Liver (tissue), 9 donors: Measurements from ENCODE around the gene EHBP1. TPM values are rescaled to one million over a fixed set of nuclear protein-coding genes. Genes with fewer than 3 reads are reported as not detected.

ENCODE experiments used
- DNase-seq: peaks from one replicate; pipeline ENCODE4 v3.0.0-alpha.2; 2017; ENCODE audit warnings: low spot score
- H3K27ac ChIP-seq, 2 donors: one replicate each; pipeline ENCODE4 v1.7.0; 2013; ENCODE audit warnings: inconsistent platforms in 2 of 2, low read length in 2 of 2, control low read depth in 1 of 2, low read depth in 1 of 2, mild to moderate bottlenecking in 1 of 2
- H3K27me3 ChIP-seq, 4 donors: one replicate each; pipeline versions ENCODE4 v1.6.1 to v1.7.0; 2013; ENCODE audit warnings: low read length in 3 of 4, inconsistent platforms in 1 of 4, mild to moderate bottlenecking in 1 of 4, moderate library complexity in 1 of 4; ENCODE audit not compliant: control insufficient read depth in 4 of 4, insufficient read depth in 4 of 4
- H3K36me3 ChIP-seq, 4 donors: one replicate each; pipeline versions ENCODE4 v1.6.1 to v1.7.0; 2013; ENCODE audit warnings: low read length in 3 of 4, mild to moderate bottlenecking in 3 of 4, low read depth in 1 of 4, moderate library complexity in 1 of 4; ENCODE audit not compliant: control insufficient read depth in 4 of 4, insufficient read depth in 3 of 4
- H3K4me1 ChIP-seq, 4 donors: one replicate each; pipeline versions ENCODE4 v1.6.1 to v1.7.0; 2013; ENCODE audit warnings: low read length in 3 of 4, mild to moderate bottlenecking in 3 of 4, moderate library complexity in 1 of 4; ENCODE audit not compliant: control insufficient read depth in 4 of 4, insufficient read depth in 4 of 4
- H3K4me3 ChIP-seq, 3 donors: one replicate each; pipeline versions ENCODE4 v1.6.1 to v1.7.0; 2013; ENCODE audit warnings: low read length in 3 of 3, control low read depth in 1 of 3, low read depth in 1 of 3, mild to moderate bottlenecking in 1 of 3
- H3K9ac ChIP-seq, 2 donors: one replicate each; pipeline ENCODE4 v1.7.0; 2013; ENCODE audit warnings: low read length in 2 of 2, mild to moderate bottlenecking in 2 of 2, moderate library complexity in 2 of 2, control low read depth in 1 of 2, low read depth in 1 of 2
- H3K9me3 ChIP-seq, 4 donors: one replicate each; pipeline versions ENCODE4 v1.6.1 to v1.7.0; 2013; ENCODE audit warnings: low read length in 3 of 4; ENCODE audit not compliant: control insufficient read depth in 4 of 4
- ATF3 ChIP-seq: IDR thresholded peaks from 2 replicates; pipeline ENCODE4 v1.6.1; 2016; ENCODE audit warnings: antibody characterized with exemption
- CTCF ChIP-seq: fragments of 150-350 bp; IDR thresholded peaks from 2 replicates; pipeline ENCODE4 v1.5.1; 2017; ENCODE audit warnings: improper control_type of control experiment, low read depth, low read length; ENCODE audit not compliant: missing input control
- FOXA1 ChIP-seq: IDR thresholded peaks from 2 replicates; pipeline ENCODE4 v1.6.1; 2016; ENCODE audit warnings: antibody characterized with exemption
- FOXA2 ChIP-seq: IDR thresholded peaks from 2 replicates; pipeline ENCODE4 v1.6.1; 2016; ENCODE audit warnings: antibody characterized with exemption
- HNF4A ChIP-seq, 2 donors: conservative IDR thresholded peaks; 2 replicates each; pipeline ENCODE4 v1.6.1; 2016; ENCODE audit warnings: antibody characterized with exemption in 2 of 2, mild to moderate bottlenecking in 2 of 2
- JUND ChIP-seq, 2 donors: IDR thresholded peaks; 2 replicates each; pipeline ENCODE4 v1.6.1; 2016; ENCODE audit warnings: antibody characterized with exemption in 2 of 2
- MAX ChIP-seq: IDR thresholded peaks from 2 replicates; pipeline ENCODE4 v1.6.1; 2016; ENCODE audit warnings: antibody characterized with exemption
- RAD21 ChIP-seq, 2 donors: IDR thresholded peaks; 2 replicates each; pipeline ENCODE4 v1.6.1; 2016; ENCODE audit warnings: antibody characterized with exemption in 2 of 2, mild to moderate bottlenecking in 2 of 2
- REST ChIP-seq: IDR thresholded peaks from 2 replicates; pipeline ENCODE4 v1.6.1; 2016; ENCODE audit warnings: antibody characterized with exemption, mild to moderate bottlenecking
- RXRA ChIP-seq, 2 donors: IDR thresholded peaks; 2 replicates each; pipeline ENCODE4 v1.6.1; 2017 to 2018; ENCODE audit warnings: antibody characterized with exemption in 2 of 2, mild to moderate bottlenecking in 1 of 2
- TAF1 ChIP-seq: conservative IDR thresholded peaks from 2 replicates; pipeline ENCODE4 v1.6.1; 2016; ENCODE audit warnings: antibody characterized with exemption, mild to moderate bottlenecking
- YY1 ChIP-seq: IDR thresholded peaks from 2 replicates; pipeline ENCODE4 v1.6.1; 2016; ENCODE audit warnings: antibody characterized with exemption, mild to moderate bottlenecking
- ZBTB33 ChIP-seq: IDR thresholded peaks from 2 replicates; pipeline ENCODE4 v1.6.1; 2016; ENCODE audit warnings: antibody characterized with exemption
- WGBS: extraction: QIAGEN DNeasy Blood & Tissue Kit; methylation state at CpG from one replicate; pipeline ENCODE4 v1.1.7; 2013; 5-methylcytosine and 5-hydroxymethylcytosine counted together
- polyA plus RNA-seq, 2 donors: library from polyadenylated mRNA; stranded (reverse) in 1 of 2; unstranded in 1 of 2; fragments of 200-250 nt in 1 of 2; fragments of >200 nt in 1 of 2; fragmentation: Nextera tagmentation in 1 of 2; extraction: Ambion mirVana in 1 of 2; gene quantifications; one replicate each; pipeline versions ENCODE4 v1.2.1 to v1.2.3, GENCODE V29; 2013 to 2015
- total RNA-seq, 2 donors: library from RNA; depleted of rRNA; stranded (reverse); fragments of >200 nt; gene quantifications; one replicate each; pipeline ENCODE4 v1.2.3, GENCODE V29; 2014
- donor health status: healthy.
- donor health status: healthy.
- donor health status: healthy.
- donor health status: healthy.
- donor health status: healthy.

The EHBP1 gene
- total and polyA plus RNA-seq, 4 donors = 16.6 to 85.8 (median 24.4) TPM

GRCh38 chr2:62688771-62689170 lies 16.7 kb upstream of the EHBP1 start:
- Histone ChIP-seq H3K36me3 (no peaks in the 10 kb centered on the region), H3K27me3 (no peaks in the 10 kb centered on the region), H3K9ac (no peak overlapping the region), H3K4me1 (no peaks in the 10 kb centered on the region), H3K9me3 (no peaks in the 10 kb centered on the region), H3K27ac (no peak overlapping the region), H3K4me3 (no peak overlapping the region)
- TF ChIP-seq YY1 (no peak), HNF4A (conservative IDR thresholded peaks at IDR 0.05) (no peak), MAX (no peak), ZBTB33 (no peak), RXRA (IDR thresholded peaks at IDR 0.05) (no peak), RAD21 (IDR thresholded peaks at IDR 0.05) (no peak), ATF3 (no peak), REST (no peak)
- no peak for DNase-seq
- WGBS = 75% methylated on average over 1 of the region's 1 CpG

- no peak overlapping the region for H3K9ac ChIP-seq
- TF ChIP-seq REST = no peak
- no peak for TF ChIP-seq CTCF
- no peak for TF ChIP-seq FOXA1
- TF ChIP-seq FOXA2 = no peak
- TF ChIP-seq YY1 = no peak
- no peak for TF ChIP-seq TAF1
- no peak for TF ChIP-seq RAD21 (IDR thresholded peaks at IDR 0.05)
- TF ChIP-seq JUND (IDR thresholded peaks at IDR 0.05) = no peak
- no peaks in the 10 kb centered on the region for H3K9me3 ChIP-seq
- no peaks in the 10 kb centered on the region for H3K27me3 ChIP-seq
- no peak overlapping the region for H3K27ac ChIP-seq
- DNase-seq = no peak
- no peaks in the 10 kb centered on the region for H3K4me1 ChIP-seq
- H3K36me3 ChIP-seq = no peaks in the 10 kb centered on the region
- WGBS = 89% methylated on average over 2 of the region's 2 CpGs
- H3K4me3 ChIP-seq = no peak overlapping the region
Observed at GRCh38 chr2:62691186-62691585, 14.3 kb upstream of the EHBP1 start.
